Measurements from ENCODE around the gene NAV3. TPM values are rescaled to one million over a fixed set of nuclear protein-coding genes. Genes with fewer than 3 reads are reported as not detected.
A peak's percentile ranks its signal among the peaks of the same experiment; 100 is the strongest.

NAV3 gene
- total RNA-seq, 2 donors from 2014 or later = not detected

GRCh38 chr12:77995436-77996167 lies 164.9 kb downstream of the NAV3 start:
- DNase-seq (ENCODE audit: low spot score) (no peak), ATAC-seq (peak in 1 of 2 donors; percentile 48)
- no peaks in the 10 kb centered on the region for H3K36me3 Mint-ChIP-seq

GRCh38 chr12:77996670-77997069 lies 166.0 kb downstream of the NAV3 start:
- Mint-ChIP-seq H3K36me3 (no peaks in the 10 kb centered on the region), H3K27ac (no peak overlapping the region), H3K27me3 (no peaks in the 10 kb centered on the region), H3K9me3 (peaks cover 3% of the 10 kb centered on the region), H3K4me3 (no peak overlapping the region), H3K4me1 (ENCODE audit: low read depth in 2 of 2) (no peaks in the 10 kb centered on the region)
- ATAC-seq = no peak
- DNase-seq (ENCODE audit: low spot score) = no peak

More at GRCh38 chr12:77995436-77996167, 164.9 kb downstream of the NAV3 start:
- Mint-ChIP-seq H3K4me3 (no peak overlapping the region), H3K9me3 (peaks cover 3% of the 10 kb centered on the region), H3K27me3 (no peaks in the 10 kb centered on the region), H3K4me1 (ENCODE audit: low read depth in 2 of 2) (no peaks in the 10 kb centered on the region), H3K27ac (no peak overlapping the region)

DNA sequence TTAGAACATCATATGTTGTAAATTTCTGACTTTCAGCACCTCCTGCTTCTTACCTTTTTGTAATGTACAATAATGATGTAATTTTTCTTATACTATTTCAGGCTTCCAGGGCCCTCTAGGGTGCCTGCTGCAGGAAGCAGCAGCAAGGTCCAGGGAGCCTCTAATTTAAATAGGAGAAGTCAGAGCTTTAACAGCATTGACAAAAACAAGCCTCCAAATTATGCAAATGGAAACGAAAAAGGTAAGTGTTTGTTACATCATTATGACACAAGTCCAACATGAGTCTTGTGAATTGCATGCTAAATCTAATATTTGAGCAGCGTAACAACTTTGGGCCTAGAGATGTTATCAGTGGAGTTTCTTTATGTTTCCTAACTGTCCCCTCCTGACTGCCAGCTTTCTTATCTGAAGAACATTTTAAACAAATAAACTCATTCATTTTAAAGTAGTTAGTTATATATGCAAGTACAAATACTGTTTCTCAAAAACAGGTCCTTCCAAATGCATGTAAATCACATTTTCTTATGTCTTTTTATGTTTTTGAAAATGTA lies 167.6 kb downstream of the NAV3 start:
- DNase-seq (ENCODE audit: low spot score) = no peak
- Mint-ChIP-seq H3K9me3 (peaks cover 3% of the 10 kb centered on the region), H3K27me3 (no peaks in the 10 kb centered on the region), H3K36me3 (no peaks in the 10 kb centered on the region), H3K4me1 (ENCODE audit: low read depth in 2 of 2) (no peaks in the 10 kb centered on the region), H3K27ac (no peak overlapping the region), H3K4me3 (no peak overlapping the region)
- ATAC-seq = no peak

GRCh38 chr12:77999074-77999715 lies 168.5 kb downstream of the NAV3 start:
- ATAC-seq (no peak), DNase-seq (ENCODE audit: low spot score) (no peak)
- Mint-ChIP-seq H3K27me3 (no peaks in the 10 kb centered on the region), H3K4me1 (ENCODE audit: low read depth in 2 of 2) (no peaks in the 10 kb centered on the region), H3K4me3 (no peak overlapping the region), H3K27ac (no peak overlapping the region), H3K36me3 (no peaks in the 10 kb centered on the region), H3K9me3 (peaks cover under 1% of the 10 kb centered on the region)

DNA sequence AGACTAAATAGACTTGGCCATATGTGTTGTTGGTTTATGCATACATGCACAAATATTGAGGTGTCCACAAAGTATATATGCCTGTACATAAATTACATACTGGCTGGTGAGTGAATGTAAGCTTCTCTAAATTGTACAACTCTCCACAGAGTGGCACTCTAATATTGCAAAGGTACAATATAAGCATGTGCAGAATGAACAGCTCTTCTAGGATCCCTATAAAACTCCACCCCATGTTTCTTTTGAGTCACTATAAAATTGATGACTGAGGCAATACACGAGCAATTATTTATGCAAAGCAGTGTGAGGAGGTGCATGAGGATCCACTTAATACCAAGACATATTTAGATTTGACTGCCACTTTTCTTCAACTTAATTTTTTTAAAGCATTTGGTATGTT lies 172.2 kb downstream of the NAV3 start:
- no peaks in the 10 kb centered on the region for H3K27me3 Mint-ChIP-seq
- H3K9me3 Mint-ChIP-seq = no peaks in the 10 kb centered on the region
- H3K36me3 Mint-ChIP-seq = no peaks in the 10 kb centered on the region
- no peak overlapping the region for H3K27ac Mint-ChIP-seq
- H3K4me1 Mint-ChIP-seq (ENCODE audit: low read depth in 2 of 2) = no peaks in the 10 kb centered on the region
- ATAC-seq = no peak
- DNase-seq (ENCODE audit: low spot score) = no peak
- H3K4me3 Mint-ChIP-seq = no peak overlapping the region

DNA sequence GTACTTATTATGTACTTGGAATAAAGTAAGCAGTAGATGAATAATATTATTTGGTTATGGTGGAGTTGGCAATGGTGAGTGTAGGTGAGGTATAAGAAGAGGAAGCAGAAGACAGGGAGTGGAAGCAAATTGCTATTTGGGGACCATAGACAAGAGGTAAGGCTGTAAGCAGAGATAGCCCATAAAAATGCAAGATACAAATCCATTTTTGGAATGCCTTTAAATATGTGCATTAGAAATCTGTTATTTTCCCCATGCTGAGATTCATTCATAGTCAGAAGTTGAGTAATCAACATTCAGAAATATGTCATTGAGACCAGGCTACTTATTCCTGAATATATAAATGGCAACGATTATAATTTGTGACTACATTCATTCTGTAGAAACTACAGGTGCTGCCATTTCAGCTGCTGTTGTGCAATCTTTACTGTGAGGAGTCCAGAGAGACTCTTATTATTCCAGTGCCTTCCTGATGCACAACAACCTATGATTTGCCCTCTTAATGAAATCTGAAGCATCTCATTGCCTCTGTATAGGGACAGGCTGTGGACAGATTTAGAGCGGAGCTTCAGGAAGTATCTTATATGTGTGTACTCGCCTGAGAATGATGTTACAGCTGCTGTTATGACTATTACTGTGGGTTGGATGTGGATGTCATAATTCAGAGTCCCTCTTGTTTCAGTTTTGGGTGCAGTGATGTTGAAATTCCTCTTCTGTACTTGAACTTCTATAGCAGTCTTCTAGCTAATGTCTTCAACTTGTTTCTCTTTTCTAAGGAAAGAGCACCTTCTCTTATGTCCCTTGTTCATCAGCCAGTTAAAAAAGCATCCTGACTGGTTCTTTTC lies 173.8 kb downstream of the NAV3 start:
- H3K27me3 Mint-ChIP-seq = no peaks in the 10 kb centered on the region
- no peak overlapping the region for H3K27ac Mint-ChIP-seq
- DNase-seq (ENCODE audit: low spot score) (no peak), ATAC-seq (no peak)
- H3K9me3 Mint-ChIP-seq = peaks cover 3% of the 10 kb centered on the region
- H3K36me3 Mint-ChIP-seq = no peaks in the 10 kb centered on the region
- no peaks in the 10 kb centered on the region for H3K4me1 Mint-ChIP-seq (ENCODE audit: low read depth in 2 of 2)
- no peak overlapping the region for H3K4me3 Mint-ChIP-seq

- no peaks in the 10 kb centered on the region for H3K4me1 Mint-ChIP-seq (ENCODE audit: low read depth in 2 of 2)
- no peaks in the 10 kb centered on the region for H3K36me3 Mint-ChIP-seq
- H3K27ac Mint-ChIP-seq = no peak overlapping the region
- peaks cover 3% of the 10 kb centered on the region for H3K9me3 Mint-ChIP-seq
- no peak overlapping the region for H3K4me3 Mint-ChIP-seq
- DNase-seq (ENCODE audit: low spot score) (no peak), ATAC-seq (no peak)
- no peaks in the 10 kb centered on the region for H3K27me3 Mint-ChIP-seq
Observed at GRCh38 chr12:78005094-78005492, 174.4 kb downstream of the NAV3 start.

DNA sequence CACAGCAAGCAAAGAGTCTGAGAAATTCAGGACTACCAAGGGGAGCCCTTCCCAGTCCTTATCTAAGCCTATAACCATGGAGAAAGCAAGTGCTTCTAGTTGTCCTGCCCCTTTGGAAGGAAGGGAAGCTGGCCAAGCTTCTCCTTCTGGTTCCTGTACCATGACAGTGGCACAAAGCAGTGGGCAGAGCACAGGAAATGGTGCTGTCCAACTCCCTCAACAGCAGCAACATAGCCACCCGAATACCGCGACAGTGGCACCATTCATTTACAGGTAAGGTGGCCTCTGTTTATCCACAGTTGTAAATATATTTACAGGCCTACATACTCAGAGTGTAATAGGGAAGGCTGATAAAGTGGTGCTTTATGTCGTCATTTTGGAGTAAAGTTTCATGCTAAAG lies 176.5 kb downstream of the NAV3 start:
- Mint-ChIP-seq H3K36me3 (no peaks in the 10 kb centered on the region), H3K9me3 (peaks cover 3% of the 10 kb centered on the region), H3K4me3 (no peak overlapping the region), H3K27ac (no peak overlapping the region), H3K4me1 (ENCODE audit: low read depth in 2 of 2) (no peaks in the 10 kb centered on the region), H3K27me3 (no peaks in the 10 kb centered on the region)
- ATAC-seq (no peak), DNase-seq (ENCODE audit: low spot score) (no peak)

GRCh38 chr12:78009031-78009430 lies 178.3 kb downstream of the NAV3 start:
- DNase-seq (ENCODE audit: low spot score) (no peak), ATAC-seq (no peak)
- no peaks in the 10 kb centered on the region for H3K27me3 Mint-ChIP-seq
- H3K9me3 Mint-ChIP-seq = peaks cover 13% of the 10 kb centered on the region
- no peaks in the 10 kb centered on the region for H3K4me1 Mint-ChIP-seq (ENCODE audit: low read depth in 2 of 2)
- no peak overlapping the region for H3K4me3 Mint-ChIP-seq
- no peak overlapping the region for H3K27ac Mint-ChIP-seq
- no peaks in the 10 kb centered on the region for H3K36me3 Mint-ChIP-seq

GRCh38 chr12:78018171-78018910 lies 187.6 kb downstream of the NAV3 start:
- H3K4me3 Mint-ChIP-seq = no peak overlapping the region
- no peaks in the 10 kb centered on the region for H3K36me3 Mint-ChIP-seq
- H3K9me3 Mint-ChIP-seq = peaks cover 11% of the 10 kb centered on the region
- DNase-seq (ENCODE audit: low spot score) (no peak), ATAC-seq (no peak)
- H3K27ac Mint-ChIP-seq = no peak overlapping the region
- no peaks in the 10 kb centered on the region for H3K4me1 Mint-ChIP-seq (ENCODE audit: low read depth in 2 of 2)
- no peaks in the 10 kb centered on the region for H3K27me3 Mint-ChIP-seq

DNA sequence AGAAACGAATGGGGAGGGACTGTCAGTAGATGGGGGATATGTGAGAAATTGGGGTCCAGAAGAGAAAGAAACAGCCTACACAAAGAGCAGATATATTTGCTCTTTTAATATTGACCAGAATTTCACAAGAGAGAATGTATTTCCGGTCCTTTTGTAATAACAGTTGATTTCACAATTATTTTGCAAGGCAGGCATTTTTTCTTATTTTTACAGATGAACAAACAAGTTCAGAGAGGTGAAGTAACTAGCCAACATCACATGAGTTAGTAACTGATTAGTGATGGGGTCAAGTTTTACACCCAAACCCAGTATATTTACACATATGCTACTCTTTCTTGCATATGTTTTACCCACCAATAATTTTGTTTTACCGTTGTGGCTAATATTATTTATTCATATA lies 188.2 kb downstream of the NAV3 start:
- Mint-ChIP-seq H3K27ac (no peak overlapping the region), H3K9me3 (peaks cover 11% of the 10 kb centered on the region), H3K36me3 (peaks cover 3% of the 10 kb centered on the region), H3K27me3 (no peaks in the 10 kb centered on the region), H3K4me3 (no peak overlapping the region), H3K4me1 (ENCODE audit: low read depth in 2 of 2) (no peaks in the 10 kb centered on the region)
- ATAC-seq = no peak
- no peak for DNase-seq (ENCODE audit: low spot score)

DNA sequence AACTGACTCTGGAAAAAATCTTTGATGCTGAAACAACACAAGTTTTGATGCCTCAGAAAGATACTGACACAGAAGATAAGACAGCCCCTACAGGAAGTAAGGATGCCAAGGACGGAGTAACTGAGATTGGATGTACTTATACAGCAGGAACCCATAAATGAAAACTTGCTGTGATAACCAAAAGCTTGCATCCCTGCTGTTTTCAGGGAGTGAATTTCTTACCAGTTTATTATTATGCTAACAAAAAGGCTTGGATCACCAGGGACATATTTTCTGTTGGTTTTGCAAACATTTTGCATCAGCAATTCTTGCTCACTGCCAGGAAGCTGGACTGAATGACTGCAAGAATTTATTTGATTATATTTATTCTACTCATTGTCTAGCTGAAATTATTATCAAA lies 197.7 kb downstream of the NAV3 start:
- Mint-ChIP-seq H3K9me3 (peaks cover 16% of the 10 kb centered on the region), H3K27me3 (no peaks in the 10 kb centered on the region), H3K36me3 (peaks cover 7% of the 10 kb centered on the region), H3K27ac (no peak overlapping the region), H3K4me1 (ENCODE audit: low read depth in 2 of 2) (no peaks in the 10 kb centered on the region), H3K4me3 (no peak overlapping the region)
- DNase-seq (ENCODE audit: low spot score) (no peak), ATAC-seq (no peak)

- no peak overlapping the region for H3K4me3 Mint-ChIP-seq
- no peak for ATAC-seq
- H3K9me3 Mint-ChIP-seq = peaks cover 14% of the 10 kb centered on the region
- H3K27ac Mint-ChIP-seq = no peak overlapping the region
- peaks cover 6% of the 10 kb centered on the region for H3K36me3 Mint-ChIP-seq
- no peak for DNase-seq (ENCODE audit: low spot score)
- H3K27me3 Mint-ChIP-seq = no peaks in the 10 kb centered on the region
- H3K4me1 Mint-ChIP-seq (ENCODE audit: low read depth in 2 of 2) = no peaks in the 10 kb centered on the region
Observed at GRCh38 chr12:78034025-78034424, 203.3 kb downstream of the NAV3 start.

Data from natural killer cell treated with Interleukin-12 subunit alpha and Interleukin-12 subunit beta and Interleukin-15 and Interleukin-18, amount 100 ng/mL, for 72 hours (primary cell).